AG09319 (cell line): Measurements from ENCODE around the gene APH1A.
A peak's percentile ranks its signal among the peaks of the same experiment; 100 is the strongest.

ENCODE experiments used
- DNase-seq: peaks from one replicate; pipeline ENCODE4 v3.0.0-alpha.2; 2010; ENCODE audit warnings: low read depth; ENCODE audit errors: extremely low read depth
- CTCF ChIP-seq: IDR thresholded peaks from 2 replicates; pipeline ENCODE4 v1.5.1; 2011; ENCODE audit warnings: low read depth, mild to moderate bottlenecking, inconsistent platforms, low read length, moderate library complexity

The APH1A gene

GRCh38 chr1:150295476-150295875 lies 26.7 kb upstream of the APH1A start:
- TF ChIP-seq CTCF = no peak
- DNase-seq = no peak

GRCh38 chr1:150293433-150294253 lies 24.8 kb upstream of the APH1A start, which contains the start of gene MRPS21:
TSS of gene MRPS21 (plus strand) at chr1:150293861. CDS start at chr1:150294367, 506 bp downstream.
- DNase-seq = peak; percentile 74
- TF ChIP-seq CTCF = no peak

- no peak for TF ChIP-seq CTCF
- no peak for DNase-seq
Measured at GRCh38 chr1:150288822-150289221, 20.0 kb upstream of the APH1A start.

GRCh38 chr1:150288382-150288781 lies 19.6 kb upstream of the APH1A start:
- no peak for DNase-seq
- TF ChIP-seq CTCF = no peak

GRCh38 chr1:150283260-150283659 lies 14.4 kb upstream of the APH1A start:
- no peak for DNase-seq
- TF ChIP-seq CTCF = no peak

GRCh38 chr1:150282558-150282958 lies 13.7 kb upstream of the APH1A start:
- no peak for DNase-seq
- no peak for TF ChIP-seq CTCF

- DNase-seq = peak; percentile 98
- TF ChIP-seq CTCF = no peak
Measured at GRCh38 chr1:150281758-150282557, 13.1 kb upstream of the APH1A start, which contains the start of gene CIART. TSS of gene CIART (plus strand) at chr1:150282554. CDS start at chr1:150283268, 714 bp downstream.
